ENCODE results near the gene TPO.

Gene TPO

GRCh38 chr2:1538663-1539062 lies 125.4 kb downstream of the TPO start:
- no peak for DNase-seq

DNA sequence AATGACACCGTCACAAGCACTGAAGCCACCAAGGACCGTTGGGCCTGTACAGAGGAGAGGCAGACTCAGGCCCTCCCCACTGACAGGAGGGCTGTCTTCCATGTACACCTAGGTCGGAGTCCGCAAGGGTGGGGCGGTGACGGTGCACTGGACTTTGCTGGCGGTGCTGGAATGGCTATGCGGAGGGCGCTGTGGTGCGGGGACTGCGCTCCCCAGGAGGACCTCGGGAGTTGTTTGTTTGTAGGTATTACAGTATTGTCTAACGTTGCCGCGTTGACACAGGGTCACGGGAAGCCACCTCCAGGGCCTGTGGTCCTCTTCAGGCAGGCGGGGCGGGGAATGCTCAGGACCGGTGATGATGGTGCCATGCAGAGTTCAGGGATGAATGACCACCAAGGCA lies 126.2 kb downstream of the TPO start:
- no peak for DNase-seq

GRCh38 chr2:1539973-1540372 lies 126.7 kb downstream of the TPO start:
- DNase-seq = no peak

DNA sequence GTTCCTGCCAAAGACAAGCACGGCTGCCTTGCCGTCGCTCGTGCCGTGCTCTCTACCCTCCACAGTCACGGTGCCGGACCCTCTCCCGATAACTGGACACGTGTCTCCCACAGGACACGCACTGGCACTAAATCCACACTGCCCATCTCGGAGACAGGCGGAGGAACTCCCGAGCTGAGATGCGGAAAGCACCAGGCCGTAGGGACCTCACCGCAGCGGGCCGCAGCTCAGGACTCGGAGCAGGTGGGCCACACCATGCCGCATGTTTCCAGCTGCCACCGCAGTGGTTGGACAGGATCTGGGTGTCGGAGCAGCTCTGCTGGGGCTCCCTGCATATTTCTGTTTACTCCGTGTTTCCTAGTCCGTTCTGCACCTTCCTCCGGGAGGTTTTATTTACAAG lies 127.2 kb downstream of the TPO start:
- no peak for DNase-seq

DNA sequence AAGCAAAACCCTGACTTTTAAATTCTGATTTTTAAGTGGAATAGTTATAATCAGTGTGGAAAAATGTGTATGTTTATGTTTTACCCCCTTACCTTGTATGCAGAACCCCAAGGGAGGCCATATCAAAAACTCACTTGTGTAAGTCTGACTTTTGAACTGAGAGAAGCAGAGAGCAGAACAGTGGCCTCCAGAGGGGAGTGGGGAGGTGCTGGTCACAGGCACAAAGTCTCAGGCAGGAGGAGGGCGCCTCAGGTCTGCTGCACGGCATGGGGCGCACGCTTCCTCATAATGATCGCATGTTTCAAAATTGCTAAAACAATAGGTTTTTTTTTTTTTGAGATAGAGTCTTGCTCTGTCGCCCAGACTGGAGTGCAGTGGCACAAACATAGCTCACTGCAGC lies 127.8 kb downstream of the TPO start:
- DNase-seq = no peak

DNA sequence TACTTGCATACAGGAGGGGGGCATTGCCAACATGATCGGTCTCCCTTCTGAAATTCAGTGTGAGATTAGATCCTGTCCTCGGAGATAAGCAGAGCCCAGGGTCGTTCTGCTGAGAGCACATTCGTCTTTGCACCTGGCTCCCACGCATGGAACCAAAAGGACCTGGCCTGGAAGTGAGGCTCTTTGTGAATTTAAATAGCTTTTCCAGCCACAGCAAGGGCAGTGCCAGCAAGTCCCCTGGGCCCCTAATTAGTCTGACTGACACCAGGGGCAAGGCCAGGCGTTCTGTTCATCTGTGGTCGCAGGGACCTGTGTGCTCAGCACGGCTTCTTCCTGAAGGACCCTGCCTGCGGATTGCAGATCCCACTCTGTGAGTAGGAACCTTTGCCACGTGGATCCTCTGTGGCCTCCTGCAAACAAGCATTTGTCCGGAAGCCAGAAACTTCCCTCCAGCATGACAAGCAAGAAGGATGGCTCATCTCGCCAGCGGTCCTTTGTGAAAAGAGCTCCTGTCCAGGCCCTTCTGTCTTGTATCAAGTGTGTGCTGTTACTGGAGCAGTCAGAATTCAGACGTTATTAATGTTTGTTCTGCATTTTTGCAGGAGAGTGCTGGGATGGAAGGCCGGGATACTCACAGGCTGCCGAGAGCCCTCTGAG lies 128.7 kb downstream of the TPO start:
- DNase-seq = no peak

DNA sequence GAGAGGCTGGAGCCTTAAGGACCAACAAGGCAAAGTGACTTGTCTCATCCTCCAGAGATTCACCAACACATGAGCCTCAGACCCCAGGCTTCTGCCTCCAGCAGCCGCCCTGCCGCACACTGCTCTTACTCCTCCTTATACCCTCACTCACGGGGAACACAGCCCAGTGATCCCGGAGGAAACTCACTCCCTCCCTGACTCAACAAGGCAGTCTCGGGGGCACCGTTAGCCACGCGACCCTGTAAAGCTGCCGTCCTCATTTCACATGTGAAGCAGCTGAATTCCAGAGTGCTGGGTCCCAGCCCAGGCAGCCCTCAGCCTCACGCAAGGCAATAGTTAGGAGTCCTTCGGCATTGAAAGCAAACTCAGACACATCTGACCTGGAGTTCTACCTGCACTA lies 129.7 kb downstream of the TPO start:
- no peak for DNase-seq

GRCh38 chr2:1543776-1544477 lies 130.7 kb downstream of the TPO start:
- DNase-seq = no peak

DNA sequence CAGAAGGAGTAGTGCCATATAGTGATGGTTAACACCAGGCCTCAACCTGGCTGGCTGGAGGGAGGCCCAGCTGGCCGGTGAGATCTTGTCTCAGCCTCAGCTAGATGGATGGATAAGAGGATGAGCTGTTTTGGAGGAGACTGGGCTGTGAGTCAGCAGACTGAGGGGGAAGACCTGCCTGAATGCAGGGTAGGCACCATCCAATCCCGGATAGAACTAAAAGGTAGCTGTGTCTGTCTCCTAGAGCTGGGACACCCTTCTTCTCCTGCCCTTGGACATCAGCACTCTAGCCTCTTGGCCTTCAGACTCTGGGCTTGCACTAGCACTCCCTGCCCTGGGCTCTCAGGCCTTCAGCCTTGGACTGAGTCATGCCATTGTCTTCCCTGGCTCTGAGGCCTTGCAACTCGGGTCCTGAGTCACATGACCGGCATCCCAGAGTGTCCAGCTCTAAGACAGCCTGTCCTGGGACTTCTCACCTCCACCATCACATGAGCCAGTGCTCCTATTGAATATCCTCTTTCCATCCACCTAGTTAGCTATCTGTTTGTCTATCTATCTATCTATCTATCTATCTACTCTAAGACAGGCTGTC lies 131.3 kb downstream of the TPO start:
- no peak for DNase-seq

- no peak for DNase-seq
Measured at GRCh38 chr2:1546023-1546591, 132.8 kb downstream of the TPO start.

DNA sequence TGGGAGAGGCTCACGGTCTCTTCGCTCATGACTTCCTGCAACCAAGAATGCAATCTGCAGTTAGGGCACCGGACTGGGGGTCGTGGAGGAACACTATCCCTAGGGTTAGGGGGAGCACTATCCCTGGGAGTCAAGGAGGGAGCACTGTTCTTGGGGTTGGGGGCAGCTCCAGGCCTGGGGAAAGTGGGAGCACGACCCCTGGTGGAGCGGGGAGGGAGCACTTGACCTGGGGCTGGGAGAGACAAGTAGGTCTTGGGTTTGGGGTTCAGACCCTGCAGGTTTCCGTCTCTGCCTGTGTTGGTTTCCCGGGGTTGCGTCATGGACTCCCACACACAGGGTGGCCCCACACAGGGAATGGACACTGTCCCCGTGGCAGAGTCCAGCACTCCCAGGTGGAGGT lies 133.6 kb downstream of the TPO start:
- no peak for DNase-seq

DNA sequence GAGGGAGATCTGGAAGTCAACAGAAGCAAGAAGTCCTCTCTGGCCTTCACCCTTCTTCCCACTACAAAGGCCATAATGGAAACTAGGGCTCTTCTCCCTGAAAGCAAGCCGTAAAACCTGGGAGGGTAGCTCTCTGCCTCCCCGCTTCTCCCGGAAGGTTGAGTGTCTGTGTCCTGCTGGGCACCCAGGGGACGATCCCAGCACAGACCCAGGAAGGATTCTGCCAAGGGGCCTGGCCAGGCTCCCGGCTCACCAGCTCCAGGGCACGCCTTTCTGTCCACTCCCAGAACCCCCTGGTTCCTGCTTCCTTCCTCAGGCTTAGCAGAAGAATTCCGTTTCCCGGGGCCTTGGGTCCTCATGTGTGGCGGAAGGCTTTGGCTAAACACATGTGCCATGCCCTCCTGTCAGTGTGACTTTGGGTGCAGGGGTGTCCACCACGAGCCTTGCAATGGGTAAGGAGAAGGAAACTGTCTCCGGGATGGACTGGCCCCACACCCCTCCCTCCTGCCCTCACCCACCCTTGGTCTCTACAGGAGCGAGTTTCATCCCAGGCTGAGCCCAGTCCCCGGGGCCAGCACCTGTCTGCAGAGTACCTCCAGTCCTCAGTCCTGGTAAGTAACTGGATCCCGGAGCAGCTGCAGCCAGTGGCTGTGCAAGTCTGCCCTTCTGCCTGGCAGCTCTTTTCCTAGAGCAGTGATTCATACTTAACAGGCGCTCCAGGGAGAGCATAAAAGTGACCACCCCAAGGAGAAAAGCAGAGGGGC lies 135.8 kb downstream of the TPO start:
- no peak for DNase-seq

DNA sequence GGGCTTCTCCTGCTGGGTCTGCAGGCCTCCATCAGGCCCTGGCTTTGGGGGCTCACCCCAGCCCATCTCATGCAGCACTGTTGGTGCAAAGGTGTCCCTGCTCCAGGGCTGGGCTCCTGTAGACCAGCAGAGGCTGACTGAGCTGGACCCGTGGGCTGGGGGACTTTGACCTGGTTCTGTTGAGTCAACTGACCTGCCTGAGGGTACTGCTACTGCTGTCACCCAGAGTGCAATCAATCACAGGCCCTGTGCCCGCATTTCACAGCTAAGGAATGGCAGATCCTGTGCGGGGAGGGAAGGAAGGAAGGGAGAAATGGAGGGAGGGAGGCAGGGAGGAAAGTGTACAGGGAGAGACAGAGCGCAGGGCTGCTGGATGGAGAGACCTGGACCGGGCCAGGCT lies 136.8 kb downstream of the TPO start:
- DNase-seq = no peak

- peak; percentile 42 for DNase-seq
Measured at GRCh38 chr2:1550658-1551316, 137.5 kb downstream of the TPO start.

DNA sequence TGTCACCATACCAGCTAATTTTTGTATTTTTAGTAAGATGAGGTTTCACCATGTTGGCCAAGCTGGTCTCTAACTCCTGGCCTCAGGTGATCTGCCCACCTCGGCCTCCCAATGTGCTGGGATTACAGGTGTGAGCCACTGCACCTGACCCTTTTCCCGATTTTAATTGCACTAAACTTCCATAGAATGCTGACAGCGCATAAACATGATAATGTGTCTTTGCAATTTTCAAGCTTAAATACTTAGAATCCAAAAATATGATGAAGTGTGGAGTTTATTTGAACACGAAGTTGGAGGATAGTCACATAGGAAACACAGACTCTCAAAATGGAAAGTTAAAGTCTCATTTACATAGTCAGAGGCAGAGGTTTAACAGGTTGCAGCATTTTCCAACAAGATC lies 138.6 kb downstream of the TPO start:
- DNase-seq = no peak

GRCh38 chr2:1552611-1553010 lies 139.3 kb downstream of the TPO start:
- no peak for DNase-seq

DNA sequence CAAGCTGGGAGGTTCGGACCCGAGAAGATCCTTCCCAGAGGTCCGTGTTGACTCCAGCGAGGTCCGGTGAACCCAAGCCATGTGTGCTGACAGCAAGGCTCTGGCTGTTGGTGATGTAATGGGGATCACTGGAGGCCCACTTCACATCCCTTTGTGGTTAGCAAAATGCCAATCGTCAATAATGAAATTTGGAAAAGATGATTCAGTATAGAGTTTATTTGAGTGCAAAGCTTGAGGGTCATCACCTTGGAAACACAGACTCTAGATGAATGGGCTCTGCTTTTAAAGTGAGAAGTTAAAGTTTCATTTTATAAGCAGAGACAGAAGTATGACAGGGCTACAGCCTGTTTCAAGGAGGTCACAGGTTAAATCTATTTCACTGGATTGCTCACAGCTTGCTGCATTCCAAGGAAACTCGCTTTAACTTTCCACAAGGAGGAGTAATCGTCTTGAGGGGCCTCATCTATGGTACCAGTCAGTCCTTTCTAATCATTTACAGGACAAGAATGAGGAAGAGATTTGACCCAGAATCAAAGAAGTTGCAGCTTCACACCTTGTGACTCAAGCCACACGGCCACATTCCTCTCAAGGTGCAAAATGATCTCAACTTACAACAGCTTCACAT lies 140.5 kb downstream of the TPO start:
- DNase-seq = no peak

- DNase-seq = no peak
Measured at GRCh38 chr2:1556286-1556685, 143.0 kb downstream of the TPO start.

GRCh38 chr2:1556776-1557466 lies 143.7 kb downstream of the TPO start:
- no peak for DNase-seq

DNA sequence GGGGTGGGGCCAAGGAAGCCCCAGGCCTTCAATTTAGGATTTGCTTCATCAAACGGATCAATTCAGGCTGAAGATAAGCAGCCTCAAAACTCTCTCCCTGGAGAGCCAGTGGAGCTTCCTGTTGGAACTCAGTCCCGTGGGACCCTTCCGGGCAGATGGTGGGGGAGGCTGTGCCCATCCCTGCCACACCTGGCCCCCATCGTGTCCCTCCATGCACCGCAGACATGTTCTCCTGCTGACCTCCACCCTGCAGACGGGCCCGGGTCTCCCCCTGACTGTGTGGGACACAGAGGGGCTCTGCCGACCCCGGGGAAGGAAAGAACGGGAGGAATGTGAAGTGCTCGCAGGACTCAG lies 144.2 kb downstream of the TPO start:
- no peak for DNase-seq

DNA sequence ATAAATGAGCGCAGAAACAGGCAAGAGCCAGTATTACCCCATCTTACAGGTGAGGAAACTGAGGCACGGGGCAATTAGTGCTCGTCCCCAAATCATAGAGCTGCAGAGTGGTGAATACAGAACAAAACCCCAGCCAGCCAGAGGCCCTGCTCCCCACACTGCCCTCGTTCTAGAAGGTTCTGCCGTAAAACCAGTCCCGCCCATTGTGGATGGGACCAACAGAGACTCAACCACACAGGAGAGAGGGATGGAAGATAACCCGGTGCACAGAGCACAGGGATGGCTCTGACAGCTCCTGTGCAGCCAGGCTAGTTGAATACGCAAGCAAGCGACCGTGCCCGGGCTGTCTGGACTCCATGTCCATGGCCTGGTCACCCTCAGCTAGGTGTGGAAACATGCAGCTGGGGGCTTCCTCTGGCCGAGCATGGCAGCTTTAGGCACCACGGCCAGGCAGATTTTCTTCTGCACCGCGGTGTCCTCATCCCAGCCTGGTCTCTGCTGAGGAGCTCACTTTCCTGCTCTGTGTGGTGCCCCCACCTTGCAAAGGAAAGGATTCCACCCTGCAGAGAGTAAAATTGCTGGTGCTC lies 146.4 kb downstream of the TPO start:
- no peak for DNase-seq
